SIG-M5 treated with dmso at 0.1 percent for 504 hours (cell line): Measurements from ENCODE around the gene INTS1.

Experiments
- DNase-seq: peaks from one replicate; lab custom pipeline; 2025; ENCODE audit not compliant: unreplicated experiment; lab: John Stamatoyannopoulos, UW

Gene INTS1, protein sequence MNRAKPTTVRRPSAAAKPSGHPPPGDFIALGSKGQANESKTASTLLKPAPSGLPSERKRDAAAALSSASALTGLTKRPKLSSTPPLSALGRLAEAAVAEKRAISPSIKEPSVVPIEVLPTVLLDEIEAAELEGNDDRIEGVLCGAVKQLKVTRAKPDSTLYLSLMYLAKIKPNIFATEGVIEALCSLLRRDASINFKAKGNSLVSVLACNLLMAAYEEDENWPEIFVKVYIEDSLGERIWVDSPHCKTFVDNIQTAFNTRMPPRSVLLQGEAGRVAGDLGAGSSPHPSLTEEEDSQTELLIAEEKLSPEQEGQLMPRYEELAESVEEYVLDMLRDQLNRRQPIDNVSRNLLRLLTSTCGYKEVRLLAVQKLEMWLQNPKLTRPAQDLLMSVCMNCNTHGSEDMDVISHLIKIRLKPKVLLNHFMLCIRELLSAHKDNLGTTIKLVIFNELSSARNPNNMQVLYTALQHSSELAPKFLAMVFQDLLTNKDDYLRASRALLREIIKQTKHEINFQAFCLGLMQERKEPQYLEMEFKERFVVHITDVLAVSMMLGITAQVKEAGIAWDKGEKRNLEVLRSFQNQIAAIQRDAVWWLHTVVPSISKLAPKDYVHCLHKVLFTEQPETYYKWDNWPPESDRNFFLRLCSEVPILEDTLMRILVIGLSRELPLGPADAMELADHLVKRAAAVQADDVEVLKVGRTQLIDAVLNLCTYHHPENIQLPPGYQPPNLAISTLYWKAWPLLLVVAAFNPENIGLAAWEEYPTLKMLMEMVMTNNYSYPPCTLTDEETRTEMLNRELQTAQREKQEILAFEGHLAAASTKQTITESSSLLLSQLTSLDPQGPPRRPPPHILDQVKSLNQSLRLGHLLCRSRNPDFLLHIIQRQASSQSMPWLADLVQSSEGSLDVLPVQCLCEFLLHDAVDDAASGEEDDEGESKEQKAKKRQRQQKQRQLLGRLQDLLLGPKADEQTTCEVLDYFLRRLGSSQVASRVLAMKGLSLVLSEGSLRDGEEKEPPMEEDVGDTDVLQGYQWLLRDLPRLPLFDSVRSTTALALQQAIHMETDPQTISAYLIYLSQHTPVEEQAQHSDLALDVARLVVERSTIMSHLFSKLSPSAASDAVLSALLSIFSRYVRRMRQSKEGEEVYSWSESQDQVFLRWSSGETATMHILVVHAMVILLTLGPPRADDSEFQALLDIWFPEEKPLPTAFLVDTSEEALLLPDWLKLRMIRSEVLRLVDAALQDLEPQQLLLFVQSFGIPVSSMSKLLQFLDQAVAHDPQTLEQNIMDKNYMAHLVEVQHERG (N-terminal part only)

GRCh38 chr7:1503816-1504775, at the start of gene INTS1:
Gene INTS1 (minus strand): TSS chr7:1504389. CDS start chr7:1503960, 429 bp downstream.
- peak; percentile 93 for DNase-seq

DNA sequence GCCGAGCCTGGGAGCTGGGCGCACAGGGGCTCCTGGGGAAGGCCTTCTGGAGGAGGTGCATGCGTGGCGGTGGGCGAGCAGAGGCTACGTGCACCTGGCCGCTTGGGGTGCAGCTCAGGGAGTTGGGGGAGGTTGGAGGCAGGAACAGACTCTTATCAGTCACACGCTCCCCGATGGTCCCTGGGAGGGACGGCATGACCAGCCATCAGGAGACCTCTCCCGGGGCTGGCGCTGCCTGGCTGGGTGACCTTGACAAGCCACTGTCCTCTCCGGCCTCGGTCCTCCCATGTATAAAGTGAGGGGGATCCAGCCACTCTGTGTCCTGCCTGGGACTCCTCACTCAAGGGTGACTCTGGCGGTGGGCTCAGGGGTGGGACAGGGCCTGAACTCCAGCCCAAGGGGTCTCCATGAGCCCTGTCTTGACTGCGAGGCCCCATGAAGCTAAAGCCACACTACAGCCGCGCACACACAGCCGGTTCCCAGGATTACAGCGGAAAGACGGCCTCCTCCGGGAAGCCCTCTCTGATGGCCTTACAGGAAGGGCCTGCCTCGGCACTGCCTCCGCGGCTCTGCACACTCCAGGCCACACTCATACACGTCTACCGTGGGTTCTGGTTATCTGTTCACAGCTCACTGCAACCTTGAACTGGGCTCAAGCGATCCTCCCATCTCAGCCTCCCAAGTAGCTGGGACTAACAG, 49.5 kb upstream of the INTS1 start:
- DNase-seq: no peak

- no peak for DNase-seq
These were observed 48.0 kb upstream of the INTS1 start for GRCh38 chr7:1552200-1552599.

DNA sequence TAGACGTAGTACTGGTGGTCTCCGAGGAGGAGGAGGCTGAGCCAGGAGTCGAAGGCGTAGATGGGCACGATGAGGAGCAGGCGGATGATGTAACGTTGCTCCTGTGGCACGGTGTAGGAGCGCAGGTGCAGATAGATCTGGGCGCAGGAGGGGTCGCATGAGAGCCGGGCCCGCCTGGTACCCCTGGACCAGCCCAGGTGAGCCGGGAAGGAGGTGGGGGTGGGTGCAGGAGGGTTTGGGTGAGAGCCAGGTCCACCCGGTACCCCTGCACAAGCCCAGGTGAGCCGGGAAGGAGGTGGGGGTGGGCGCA, 46.6 kb upstream of the INTS1 start:
- DNase-seq: no peak

DNA sequence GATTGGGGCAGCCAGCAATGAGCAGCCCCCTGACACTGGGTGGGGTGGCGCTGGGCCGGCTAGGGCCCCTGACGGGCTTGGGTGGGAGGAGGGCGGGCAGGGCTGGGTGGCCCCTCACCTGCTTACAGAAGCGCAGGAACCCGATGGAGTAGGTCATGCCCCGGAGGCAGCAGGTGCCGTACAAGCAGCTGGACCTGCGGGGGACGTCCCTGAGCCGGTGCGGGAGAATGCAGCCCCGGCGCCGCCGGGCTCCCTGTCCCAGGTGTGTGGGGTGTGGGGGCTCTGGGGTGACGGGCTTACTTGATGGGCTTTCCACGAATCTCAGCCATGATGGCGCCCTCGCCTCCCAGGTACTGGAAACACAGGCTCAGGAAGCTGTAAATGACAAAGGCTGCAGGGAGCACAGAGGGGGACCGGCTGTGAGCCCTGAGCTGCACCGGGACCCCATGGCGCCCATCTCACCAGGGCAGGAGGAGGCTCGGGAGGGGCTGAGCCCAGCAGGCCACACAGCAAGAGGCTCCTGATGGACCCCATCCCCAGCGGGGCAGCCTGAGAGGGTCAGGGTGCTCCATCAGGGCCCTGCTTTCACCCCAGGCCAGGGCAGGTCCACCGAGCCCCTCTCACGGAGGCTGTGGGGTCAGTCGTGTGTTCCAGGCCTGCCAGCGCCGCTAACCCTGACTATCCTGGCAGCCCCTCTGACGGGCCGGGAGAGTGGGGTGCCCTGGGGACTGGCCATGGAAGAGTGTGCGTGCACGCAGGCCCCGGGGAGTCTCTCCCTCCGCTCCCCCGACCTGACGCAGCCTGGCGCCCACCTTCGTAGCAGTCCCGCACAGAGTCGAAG, 46.0 kb upstream of the INTS1 start:
- no peak for DNase-seq

GRCh38 chr7:1549357-1550004, 45.3 kb upstream of the INTS1 start:
- no peak for DNase-seq

- no peak for DNase-seq
These were observed 44.8 kb upstream of the INTS1 start for GRCh38 chr7:1548944-1549343.

- no peak for DNase-seq
These were observed 44.2 kb upstream of the INTS1 start for GRCh38 chr7:1548438-1548831.

- no peak for DNase-seq
These were observed 43.7 kb upstream of the INTS1 start for GRCh38 chr7:1547777-1548437.

DNA sequence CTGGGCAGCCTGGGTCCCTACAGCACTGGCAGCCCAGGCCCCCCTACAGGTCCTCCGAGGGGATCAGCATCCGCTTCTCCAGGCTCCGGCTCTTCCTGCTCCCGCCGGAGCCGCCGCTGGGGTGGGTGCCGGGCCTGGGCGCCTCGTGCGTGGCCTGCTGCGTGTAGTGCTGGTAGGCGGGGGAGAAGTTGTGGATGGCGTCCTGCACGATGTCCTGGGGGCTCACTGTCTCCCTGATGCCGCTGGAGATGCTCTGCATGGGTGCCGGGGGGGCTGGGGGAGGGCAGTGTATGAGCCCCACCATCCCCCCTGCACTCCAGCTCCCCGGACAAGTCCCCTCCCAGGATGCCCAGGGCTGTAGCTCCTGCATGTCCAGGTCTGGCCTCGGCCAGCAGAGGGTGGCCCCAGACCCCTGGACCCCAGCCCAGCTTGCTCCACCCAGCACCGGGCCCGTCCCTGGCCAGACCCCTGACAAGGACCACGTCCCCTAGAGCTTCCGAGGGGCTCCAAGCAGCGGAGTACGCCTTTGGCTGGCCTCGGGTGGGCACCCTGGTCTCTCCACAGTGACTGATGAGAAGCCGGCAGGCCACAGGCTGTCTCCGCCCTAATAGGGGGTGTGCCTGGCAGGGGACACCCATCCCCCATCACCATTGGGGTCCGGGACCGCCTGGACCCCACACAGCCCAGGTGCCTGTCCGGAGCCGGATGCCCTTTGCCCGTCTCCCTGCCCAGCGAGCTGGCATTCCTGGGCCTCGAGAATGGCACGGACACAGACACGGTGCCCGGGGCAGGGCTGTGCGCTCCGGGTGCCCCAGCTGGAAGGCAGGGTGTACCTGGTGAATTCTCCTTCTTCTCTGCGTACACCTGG, 43.0 kb upstream of the INTS1 start:
- DNase-seq: no peak

DNA sequence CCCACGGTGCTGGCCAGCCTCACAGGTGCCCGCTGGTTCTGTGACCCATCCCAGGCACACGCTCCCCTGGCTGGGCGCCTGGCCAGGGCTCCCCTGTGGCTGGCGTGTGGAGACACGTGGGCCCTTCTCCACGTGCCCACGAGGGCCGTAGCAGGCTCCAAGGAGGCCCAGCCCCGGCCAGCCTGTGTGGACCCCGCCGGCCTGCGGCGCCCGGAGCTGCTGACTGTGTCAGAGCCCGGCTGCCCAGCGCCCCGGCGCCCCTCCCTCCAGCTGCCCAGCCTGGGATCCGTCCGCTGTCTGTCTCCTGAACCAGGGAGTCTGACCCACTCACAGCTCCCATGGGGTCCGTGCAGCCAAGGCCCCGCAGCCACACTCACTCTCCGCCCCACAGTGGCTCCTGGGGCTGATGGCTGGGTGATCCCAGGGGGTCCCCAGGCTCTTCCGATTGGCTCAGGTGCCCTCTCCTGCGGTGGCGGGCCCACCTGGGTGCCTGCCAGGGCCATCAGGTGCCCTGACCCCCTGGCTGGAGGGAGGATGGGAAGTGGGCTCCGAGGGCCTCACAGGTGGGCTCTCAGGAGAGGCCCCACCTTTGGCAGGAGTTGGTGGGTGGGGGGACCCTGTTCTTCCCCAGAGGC, 42.2 kb upstream of the INTS1 start:
- DNase-seq: no peak

GRCh38 chr7:1545417-1546246, 41.4 kb upstream of the INTS1 start:
- no peak for DNase-seq

DNA sequence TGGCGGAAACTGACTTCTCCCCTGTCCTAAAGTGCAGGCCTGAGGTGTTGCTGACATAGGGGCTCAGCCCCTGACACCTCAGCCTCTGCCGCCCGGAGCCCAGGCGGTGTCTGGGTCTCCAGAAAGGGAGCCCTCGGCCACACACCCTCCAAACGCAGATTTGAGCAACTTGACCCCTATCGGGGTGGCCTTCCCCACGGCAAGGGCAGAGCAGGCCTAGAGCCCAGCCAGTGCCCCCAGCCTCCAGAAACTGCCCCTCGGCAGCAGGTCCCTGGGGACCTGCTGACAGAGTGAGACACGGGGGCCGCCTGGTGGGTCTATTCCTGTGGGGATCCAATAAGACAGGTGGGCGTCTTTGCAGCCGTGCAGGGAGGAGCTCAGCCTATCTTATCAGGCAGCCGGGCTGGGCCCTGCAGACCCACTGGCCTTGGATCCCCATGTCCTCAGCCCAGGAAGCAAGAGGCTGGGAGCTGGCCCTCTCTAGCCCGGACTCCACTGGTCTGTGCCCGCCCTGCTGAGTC, 40.8 kb upstream of the INTS1 start:
- no peak for DNase-seq

GRCh38 chr7:1544178-1544895, 40.1 kb upstream of the INTS1 start:
- no peak for DNase-seq

GRCh38 chr7:1543826-1544177, 39.6 kb upstream of the INTS1 start:
- no peak for DNase-seq
